Panc1 (cell line): ENCODE measurements around the gene KLHL42. TPM values are rescaled to one million over a fixed set of nuclear protein-coding genes. Genes with fewer than 3 reads are reported as not detected.

ENCODE experiments used
- ATAC-seq: fragments of 200-7000 bp; cut with Tn5 transposase; 2 replicates; pipeline ENCODE4 v1.9.1; 2020; ENCODE audit warnings: mild to moderate bottlenecking, moderate library complexity
- BruUV-seq: library from RNA; stranded (reverse); fragments of 400-500 nt; replicated peaks from 2 replicates; lab custom pipeline; 2021; lab: Mats Ljungman, UMichigan
- CTCF ChIA-PET: fragments of 300-600 bp; sonication (Branson Sonifier 250); formaldehyde crosslinking; loops from one replicate; lab custom pipeline; 2022; ENCODE audit warnings: antibody characterized with exemption; lab: Charles Lee
- POLR2A ChIA-PET: fragments of 300-600 bp; sonication (Branson Sonifier 250); formaldehyde crosslinking; loops from one replicate; lab custom pipeline; 2022; ENCODE audit warnings: antibody characterized with exemption; lab: Charles Lee
- DNase-seq: peaks from one replicate; pipeline ENCODE4 v3.0.0-alpha.2; 2010; ENCODE audit warnings: low read depth, low spot score
- H3K27ac ChIP-seq: 2 replicates; pipeline ENCODE4 v1.5.1; 2011; ENCODE audit warnings: mild to moderate bottlenecking, low read length, inconsistent platforms
- H3K27me3 ChIP-seq: fragments of 200-500 bp; sonication (Bioruptor generic); 2 replicates; pipeline ENCODE4 v1.6.0; 2014; ENCODE audit warnings: low read length, inconsistent platforms; ENCODE audit not compliant: control insufficient read depth, insufficient read depth
- H3K36me3 ChIP-seq: fragments of 200-500 bp; sonication (Bioruptor generic); 2 replicates; pipeline ENCODE4 v1.5.1; 2014; ENCODE audit warnings: inconsistent platforms, mild to moderate bottlenecking, low read length, moderate library complexity; ENCODE audit not compliant: control insufficient read depth, insufficient read depth
- H3K4me1 ChIP-seq: 2 replicates; pipeline ENCODE4 v1.5.1; 2011; ENCODE audit warnings: inconsistent platforms, mild to moderate bottlenecking, low read length, moderate library complexity; ENCODE audit not compliant: control insufficient read depth, insufficient read depth
- H3K4me3 ChIP-seq, 2 experiments: 2 replicates each; pipeline ENCODE4 v1.5.1; 2011 to 2012; ENCODE audit warnings: low read depth in 2 of 2, low read length in 2 of 2, mild to moderate bottlenecking in 2 of 2, inconsistent platforms in 1 of 2, moderate library complexity in 1 of 2
- H3K9me3 ChIP-seq: fragments of 200-500 bp; sonication (Bioruptor generic); 2 replicates; pipeline ENCODE4 v1.5.1; 2014; ENCODE audit warnings: low read depth, mild to moderate bottlenecking, inconsistent platforms, low read length, moderate library complexity; ENCODE audit not compliant: control insufficient read depth, insufficient read depth
- POLR2AphosphoS5 ChIP-seq: IDR thresholded peaks from 2 replicates; pipeline ENCODE4 v1.6.1; 2012; ENCODE audit warnings: mild to moderate bottlenecking, low read depth, low read length, moderate library complexity
- SIN3A ChIP-seq: IDR thresholded peaks from 2 replicates; pipeline ENCODE4 v1.6.1; 2012; ENCODE audit warnings: low read depth, mild to moderate bottlenecking, low read length, moderate library complexity, borderline replicate concordance; ENCODE audit not compliant: insufficient read depth
- TCF7L2 ChIP-seq: IDR thresholded peaks from 2 replicates; pipeline ENCODE4 v1.6.1; 2011; ENCODE audit warnings: mild to moderate bottlenecking, low read depth, low read length, inconsistent platforms
- in situ Hi-C: cut with HindIII; loops from 2 replicates; pipeline ENCODE4 v1.10.0; 2016; ENCODE audit warnings: low sequenced_read_pairs, low pct_unique_long_range_greater_than_20kb
- intact Hi-C: fragments of 100-400 bp; cut with micrococcal nuclease; formaldehyde crosslinking; loops from one replicate; pipeline ENCODE4 v1.10.0; 2022; ENCODE audit not compliant: unreplicated experiment
- total RNA-seq: library from RNA; stranded (reverse); gene quantifications from one replicate; pipeline ENCODE4 v1.2.1, GENCODE V29; 2021; ENCODE audit not compliant: unreplicated experiment
- TF ChIP-seq, protein P1 (sequence below), 2 experiments: IDR thresholded peaks; 2 replicates each; pipeline ENCODE4 v1.6.1; 2011 to 2012; ENCODE audit warnings: low read depth in 2 of 2, control low read depth in 1 of 2, low read length in 1 of 2, mild to moderate bottlenecking in 1 of 2, moderate library complexity in 1 of 2; ENCODE audit not compliant: insufficient read depth in 1 of 2
- TF ChIP-seq, protein P2 (sequence below): fragments of 450-650 bp; IDR thresholded peaks from 2 replicates; pipeline ENCODE4 v1.5.1; 2017; ENCODE audit warnings: mild to moderate bottlenecking

Gene KLHL42
- total RNA-seq, 1 experiment from 2014 or later, result 35.2 TPM

DNA sequence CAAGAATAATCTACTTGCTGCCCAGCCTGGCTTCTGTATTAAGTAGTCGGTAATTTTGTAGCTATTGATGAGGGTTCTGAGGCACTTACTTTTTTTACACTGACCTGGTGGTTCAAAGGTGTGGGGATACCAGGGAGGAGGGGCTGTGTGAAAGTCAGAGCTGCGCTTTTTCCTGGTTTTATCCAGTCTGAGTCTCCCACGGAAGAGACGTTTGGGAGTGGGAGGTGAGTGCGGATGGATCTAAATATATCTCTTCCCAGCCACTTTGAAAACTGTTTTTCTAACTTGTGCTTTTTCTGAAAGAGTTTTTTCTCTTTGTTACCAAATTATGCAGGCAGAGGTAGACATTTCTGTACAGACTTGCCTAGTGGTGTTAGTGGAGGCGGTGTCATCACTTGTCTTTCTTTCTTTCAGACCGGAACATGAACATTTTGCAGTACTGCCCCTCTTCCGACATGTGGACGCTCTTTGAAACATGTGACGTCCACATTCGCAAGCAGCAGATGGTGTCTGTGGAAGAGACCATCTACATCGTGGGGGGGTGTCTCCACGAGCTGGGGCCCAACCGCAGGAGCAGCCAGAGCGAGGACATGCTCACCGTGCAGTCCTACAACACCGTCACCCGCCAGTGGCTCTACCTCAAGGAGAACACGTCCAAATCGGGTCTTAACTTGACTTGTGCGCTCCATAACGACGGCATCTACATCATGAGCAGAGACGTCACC lies 17.4 kb downstream of the KLHL42 start:
- intact Hi-C loops, result no loop called here
- ChIA-PET POLR2A (no interaction called here), CTCF (no interaction called here)
- in situ Hi-C loops, result no loop called here
- Histone ChIP-seq H3K4me3 (no peak overlapping the region), H3K36me3 (peaks cover 16% of the 10 kb centered on the region), H3K4me1 (no peaks in the 10 kb centered on the region), H3K9me3 (no peaks in the 10 kb centered on the region), H3K27ac (no peak overlapping the region), H3K27me3 (no peaks in the 10 kb centered on the region)
- no TSS peak for BruUV-seq
- TF ChIP-seq SIN3A (no peak), POLR2AphosphoS5 (no peak), TCF7L2 (no peak)
- TF ChIP-seq, protein P1, sequence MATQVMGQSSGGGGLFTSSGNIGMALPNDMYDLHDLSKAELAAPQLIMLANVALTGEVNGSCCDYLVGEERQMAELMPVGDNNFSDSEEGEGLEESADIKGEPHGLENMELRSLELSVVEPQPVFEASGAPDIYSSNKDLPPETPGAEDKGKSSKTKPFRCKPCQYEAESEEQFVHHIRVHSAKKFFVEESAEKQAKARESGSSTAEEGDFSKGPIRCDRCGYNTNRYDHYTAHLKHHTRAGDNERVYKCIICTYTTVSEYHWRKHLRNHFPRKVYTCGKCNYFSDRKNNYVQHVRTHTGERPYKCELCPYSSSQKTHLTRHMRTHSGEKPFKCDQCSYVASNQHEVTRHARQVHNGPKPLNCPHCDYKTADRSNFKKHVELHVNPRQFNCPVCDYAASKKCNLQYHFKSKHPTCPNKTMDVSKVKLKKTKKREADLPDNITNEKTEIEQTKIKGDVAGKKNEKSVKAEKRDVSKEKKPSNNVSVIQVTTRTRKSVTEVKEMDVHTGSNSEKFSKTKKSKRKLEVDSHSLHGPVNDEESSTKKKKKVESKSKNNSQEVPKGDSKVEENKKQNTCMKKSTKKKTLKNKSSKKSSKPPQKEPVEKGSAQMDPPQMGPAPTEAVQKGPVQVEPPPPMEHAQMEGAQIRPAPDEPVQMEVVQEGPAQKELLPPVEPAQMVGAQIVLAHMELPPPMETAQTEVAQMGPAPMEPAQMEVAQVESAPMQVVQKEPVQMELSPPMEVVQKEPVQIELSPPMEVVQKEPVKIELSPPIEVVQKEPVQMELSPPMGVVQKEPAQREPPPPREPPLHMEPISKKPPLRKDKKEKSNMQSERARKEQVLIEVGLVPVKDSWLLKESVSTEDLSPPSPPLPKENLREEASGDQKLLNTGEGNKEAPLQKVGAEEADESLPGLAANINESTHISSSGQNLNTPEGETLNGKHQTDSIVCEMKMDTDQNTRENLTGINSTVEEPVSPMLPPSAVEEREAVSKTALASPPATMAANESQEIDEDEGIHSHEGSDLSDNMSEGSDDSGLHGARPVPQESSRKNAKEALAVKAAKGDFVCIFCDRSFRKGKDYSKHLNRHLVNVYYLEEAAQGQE (IDR thresholded peaks at IDR 0.05; ENCODE audit: insufficient read depth in 1 of 2, low read depth in 2 of 2, low read length in 1 of 2), result no peak
- TF ChIP-seq, protein P2, sequence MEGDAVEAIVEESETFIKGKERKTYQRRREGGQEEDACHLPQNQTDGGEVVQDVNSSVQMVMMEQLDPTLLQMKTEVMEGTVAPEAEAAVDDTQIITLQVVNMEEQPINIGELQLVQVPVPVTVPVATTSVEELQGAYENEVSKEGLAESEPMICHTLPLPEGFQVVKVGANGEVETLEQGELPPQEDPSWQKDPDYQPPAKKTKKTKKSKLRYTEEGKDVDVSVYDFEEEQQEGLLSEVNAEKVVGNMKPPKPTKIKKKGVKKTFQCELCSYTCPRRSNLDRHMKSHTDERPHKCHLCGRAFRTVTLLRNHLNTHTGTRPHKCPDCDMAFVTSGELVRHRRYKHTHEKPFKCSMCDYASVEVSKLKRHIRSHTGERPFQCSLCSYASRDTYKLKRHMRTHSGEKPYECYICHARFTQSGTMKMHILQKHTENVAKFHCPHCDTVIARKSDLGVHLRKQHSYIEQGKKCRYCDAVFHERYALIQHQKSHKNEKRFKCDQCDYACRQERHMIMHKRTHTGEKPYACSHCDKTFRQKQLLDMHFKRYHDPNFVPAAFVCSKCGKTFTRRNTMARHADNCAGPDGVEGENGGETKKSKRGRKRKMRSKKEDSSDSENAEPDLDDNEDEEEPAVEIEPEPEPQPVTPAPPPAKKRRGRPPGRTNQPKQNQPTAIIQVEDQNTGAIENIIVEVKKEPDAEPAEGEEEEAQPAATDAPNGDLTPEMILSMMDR, result no peak
- no peak for ATAC-seq
- DNase-seq, result no peak

DNA sequence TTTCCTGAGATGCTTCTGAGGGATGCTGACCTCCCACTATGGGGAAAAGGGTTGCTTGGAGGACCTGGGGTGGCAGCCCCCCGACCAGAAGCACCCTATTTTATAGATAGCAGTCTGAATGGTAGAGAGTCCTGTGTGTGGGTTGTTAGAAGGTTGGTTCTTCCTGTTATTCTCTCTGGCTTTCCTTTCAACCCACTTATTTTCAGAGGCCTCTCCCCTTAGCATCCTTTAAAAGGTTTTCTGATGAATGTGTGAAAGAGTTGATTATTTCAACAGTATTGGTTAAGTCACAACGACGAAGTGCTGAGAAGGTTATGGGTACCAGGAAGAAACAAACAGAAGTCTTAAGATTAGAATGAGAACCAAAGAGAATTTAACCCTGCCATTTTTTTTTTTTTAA lies 20.8 kb downstream of the KLHL42 start:
- no peak overlapping the region for H3K4me3 ChIP-seq
- H3K27me3 ChIP-seq, result no peaks in the 10 kb centered on the region
- H3K36me3 ChIP-seq, result peaks cover 14% of the 10 kb centered on the region
- intact Hi-C loops (no loop called here), in situ Hi-C loops (no loop called here)
- H3K9me3 ChIP-seq, result no peaks in the 10 kb centered on the region
- ATAC-seq (no peak), DNase-seq (no peak)
- CTCF ChIA-PET, result no interaction called here
- no peaks in the 10 kb centered on the region for H3K4me1 ChIP-seq
- H3K27ac ChIP-seq, result no peak overlapping the region
- TF ChIP-seq POLR2AphosphoS5, result no peak
- TF ChIP-seq, protein P2, result no peak
- no peak for TF ChIP-seq TCF7L2
- TF ChIP-seq, protein P1 (IDR thresholded peaks at IDR 0.05; ENCODE audit: insufficient read depth in 1 of 2, low read depth in 2 of 2, low read length in 1 of 2), result no peak
- BruUV-seq, result no TSS peak
- POLR2A ChIA-PET, result no interaction called here
